Stimulated activated CD8-positive, alpha-beta memory T cell treated with anti-CD3 and anti-CD28 coated beads, Interleukin-4, amount 100 ng/mL, for 1 hour (primary cell): ENCODE measurements around the gene FBLN5.
A peak's percentile ranks its signal among the peaks of the same experiment; 100 is the strongest.
"Not testable (repeated sequence)": the region's sequence is repeated elsewhere in the genome, so short reads cannot be mapped to it uniquely, and the experiment has no call there.

Experiments
- DNase-seq, 2 donors: peaks; one replicate each; pipeline ENCODE4 v3.0.0-alpha.2; 2020; ENCODE audit warnings: low read depth in 2 of 2, low spot score in 1 of 2

The FBLN5 gene

DNA sequence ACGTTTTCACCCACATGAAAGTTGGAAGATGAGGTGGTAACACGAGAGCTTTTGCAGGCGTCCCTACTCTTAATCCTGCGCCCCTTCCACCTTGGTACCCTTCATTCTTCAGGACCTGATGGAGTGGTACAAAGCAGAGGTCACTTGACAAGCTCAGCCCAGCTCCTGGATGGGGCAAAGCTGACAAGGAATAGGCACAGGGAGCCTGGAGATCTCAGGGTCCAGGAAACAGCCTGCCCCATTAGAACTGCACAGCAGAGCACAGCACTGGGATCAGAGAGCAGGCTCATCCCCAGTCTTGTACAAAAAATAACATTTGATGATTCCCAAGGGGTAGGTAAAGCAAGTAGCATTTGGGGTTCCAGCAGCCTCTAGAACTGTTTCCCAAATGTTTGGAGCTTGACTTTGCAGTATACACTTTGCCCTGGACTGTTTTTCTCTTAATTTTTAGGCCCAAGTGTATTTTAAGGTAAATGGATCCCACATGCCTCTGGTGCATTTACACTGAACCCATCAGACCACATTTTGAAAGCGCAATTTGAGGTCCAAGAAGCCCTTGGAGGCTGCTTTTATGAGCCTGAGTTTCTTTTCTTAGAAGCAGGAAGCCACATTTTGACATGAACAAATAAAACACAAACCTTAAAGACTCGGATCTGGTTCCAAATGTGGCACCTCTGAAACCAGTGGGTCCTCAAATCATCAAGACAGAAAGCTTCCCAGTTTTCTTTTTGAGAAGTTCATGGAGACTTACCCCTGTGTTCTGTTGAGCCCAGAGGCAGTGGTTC is 80.8 kb downstream of the FBLN5 start:
- no peak for DNase-seq

DNA sequence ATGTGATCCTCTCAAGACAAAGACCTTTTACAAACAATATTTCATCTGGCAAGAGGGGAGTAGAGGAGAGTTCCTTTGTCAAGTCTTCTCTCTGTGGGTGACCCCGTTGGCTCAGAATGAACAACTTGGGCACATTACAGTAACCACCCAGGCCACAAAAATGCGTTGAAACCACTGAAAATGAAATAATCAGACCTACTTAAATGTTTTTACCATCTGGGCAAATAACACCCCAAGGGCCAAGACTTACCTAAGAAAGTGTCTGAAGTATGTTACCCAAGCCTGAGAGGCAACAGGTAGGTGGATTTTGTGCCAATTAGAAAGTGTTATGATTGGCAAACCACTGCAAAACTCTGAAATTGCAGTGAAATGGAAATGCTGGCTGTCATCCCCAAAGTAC is 81.4 kb downstream of the FBLN5 start:
- no peak for DNase-seq

DNA sequence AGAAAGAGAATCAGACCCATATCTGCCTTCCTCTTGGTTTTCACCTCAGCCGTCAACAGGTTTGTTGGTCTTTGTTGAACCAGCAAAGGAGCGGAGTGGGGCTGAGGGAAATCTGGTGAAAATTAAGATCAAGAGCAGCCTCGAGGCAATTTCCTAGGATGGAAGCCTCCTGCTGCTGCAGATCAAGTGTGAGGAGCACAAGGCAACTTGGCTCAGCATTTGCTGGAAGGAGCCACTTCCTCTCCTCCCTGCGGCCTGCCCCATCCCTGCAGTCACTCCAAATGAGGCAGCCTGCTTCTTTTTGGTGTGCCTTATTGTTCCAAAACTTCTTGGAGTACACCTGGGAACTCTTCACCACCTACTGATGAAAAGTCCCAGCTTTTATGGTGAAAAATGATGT is 85.1 kb downstream of the FBLN5 start:
- no peak for DNase-seq

DNA sequence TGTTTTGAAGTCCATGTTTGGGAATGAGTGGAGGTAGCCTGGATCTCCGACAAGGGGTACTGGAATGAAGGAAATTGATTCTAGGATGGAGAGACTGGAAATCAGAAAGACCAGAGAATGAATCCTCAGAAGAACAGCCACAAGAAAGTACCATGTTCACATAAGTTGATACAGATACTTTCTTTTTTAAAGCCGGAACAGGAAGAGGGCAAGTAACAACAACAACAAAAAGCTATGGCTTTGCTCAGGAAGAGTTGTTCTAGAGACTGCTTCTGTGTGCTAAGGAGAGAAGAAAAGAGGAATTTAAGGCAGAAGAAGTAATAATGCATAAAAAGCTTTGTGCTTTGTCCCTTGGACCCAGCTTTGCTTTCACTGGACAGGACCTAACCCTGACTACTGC is 86.4 kb downstream of the FBLN5 start:
- no peak for DNase-seq

DNA sequence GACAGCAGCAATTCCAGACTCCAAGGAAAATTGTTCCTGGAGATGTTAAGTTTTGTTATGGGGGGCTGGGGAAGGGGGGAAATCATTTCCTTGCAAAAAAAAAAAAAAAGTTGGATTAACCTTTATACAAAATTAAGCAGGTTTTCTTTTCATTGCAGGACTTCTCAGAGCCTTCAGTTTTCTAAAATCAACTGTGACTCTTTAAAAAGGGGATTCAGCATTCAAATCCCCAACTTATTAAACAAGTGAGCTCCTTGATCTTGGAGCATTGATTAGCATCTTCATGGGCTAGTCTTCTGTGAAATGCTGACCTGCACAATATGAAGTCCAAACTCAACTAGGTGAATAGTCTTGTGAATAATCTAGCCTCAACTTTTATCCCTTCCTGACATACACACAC is 87.3 kb downstream of the FBLN5 start:
- no peak for DNase-seq

DNA sequence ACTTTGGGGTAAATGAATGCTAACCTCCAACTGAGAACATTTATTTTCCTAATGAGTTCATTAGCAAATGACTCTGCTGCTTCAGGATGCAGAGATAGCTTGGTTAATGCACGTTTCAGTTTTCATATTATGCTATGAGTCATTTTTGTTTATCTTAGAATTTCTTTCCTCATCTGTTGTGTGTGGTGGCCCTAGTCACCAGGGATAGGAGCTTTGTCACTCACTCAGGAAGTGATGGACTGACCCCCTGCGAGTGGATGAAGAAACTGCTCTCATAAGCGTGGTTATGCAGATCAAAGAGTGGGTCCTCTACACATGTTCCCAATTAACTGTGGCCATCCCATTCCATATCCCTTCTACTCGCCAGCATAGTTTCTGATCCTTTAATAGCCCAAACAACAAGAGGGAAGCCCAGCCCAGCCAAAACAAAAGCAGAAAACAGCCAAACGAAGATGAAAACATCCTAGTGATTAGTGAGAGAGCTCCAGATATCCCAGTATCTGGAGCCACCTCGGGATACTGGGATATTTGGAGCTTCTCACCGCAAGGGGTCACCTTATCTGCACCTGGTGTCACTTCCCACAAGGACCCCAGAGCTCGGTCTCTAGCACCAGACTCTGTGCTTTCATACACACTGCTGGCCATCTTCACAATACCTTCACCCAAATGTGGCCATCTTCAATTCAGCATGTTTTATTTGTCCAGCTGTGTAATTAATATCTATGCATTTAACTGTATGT is 88.8 kb downstream of the FBLN5 start:
- no peak for DNase-seq

DNA sequence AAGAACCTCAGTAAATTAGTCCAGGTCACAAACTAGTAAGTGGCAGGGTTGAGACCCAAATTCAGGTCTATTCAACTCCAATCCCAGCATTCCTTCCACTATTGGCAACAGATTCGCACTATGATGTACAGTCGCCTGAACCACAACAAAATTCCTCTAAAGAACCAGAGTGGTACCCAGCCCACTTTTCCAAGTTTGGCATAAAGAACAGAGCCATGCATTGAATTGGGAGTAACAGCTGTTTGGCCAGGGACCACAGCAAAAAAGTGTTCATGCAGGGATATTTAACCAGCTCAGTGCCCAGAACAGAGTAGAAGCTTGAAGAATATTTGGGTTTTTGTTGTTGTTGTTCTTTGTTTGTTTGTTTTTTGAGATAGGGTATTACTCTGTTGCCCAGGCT is 89.9 kb downstream of the FBLN5 start:
- DNase-seq: no peak

DNA sequence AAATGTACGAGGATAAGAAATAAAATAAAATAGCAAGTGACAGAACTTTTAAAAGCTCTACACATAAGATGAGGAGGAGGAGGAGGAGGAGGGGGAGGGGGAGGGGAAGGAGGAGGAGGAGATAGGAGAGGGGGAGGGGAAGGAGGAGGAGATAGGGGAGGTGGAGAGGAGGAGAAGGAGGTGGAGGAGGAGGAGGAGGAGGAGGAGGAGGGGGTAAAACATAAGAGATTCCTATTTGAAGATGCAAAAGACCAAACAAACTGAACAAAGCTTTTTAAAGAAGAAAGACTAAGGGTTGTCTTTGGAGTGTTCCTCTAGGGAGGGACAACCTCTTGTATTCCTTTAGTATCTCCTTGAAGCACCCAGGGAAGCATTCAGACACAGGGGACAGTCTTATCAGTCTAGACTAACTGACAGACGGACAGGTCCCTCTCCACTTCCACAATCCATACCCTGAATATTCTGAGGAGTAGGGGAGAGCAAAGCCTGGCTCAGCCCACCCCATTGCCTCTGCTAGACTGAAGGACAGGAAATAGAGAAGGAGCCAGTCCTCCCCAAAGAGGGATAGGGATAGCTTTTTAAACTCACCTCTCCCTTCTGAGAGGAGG is 93.1 kb downstream of the FBLN5 start:
- no peak for DNase-seq

DNA sequence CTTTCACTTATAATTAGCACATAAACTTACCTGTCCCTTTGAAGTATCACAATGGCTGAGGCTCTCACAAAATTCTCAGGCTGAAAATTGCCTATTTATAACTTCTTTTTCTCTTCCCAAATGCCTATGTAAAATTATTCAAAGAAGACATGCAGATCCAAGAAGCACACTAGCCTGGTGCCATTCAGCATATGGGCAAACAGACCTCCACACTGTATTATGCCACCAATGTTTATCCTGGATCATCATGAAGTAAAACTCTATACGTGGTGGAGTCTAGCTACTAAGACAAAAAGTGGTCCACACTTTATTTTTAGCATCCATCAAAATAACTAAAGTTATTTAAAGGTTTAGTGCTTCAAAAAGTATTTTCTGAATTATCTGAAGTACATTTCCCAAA is 95.9 kb downstream of the FBLN5 start:
- no peak for DNase-seq

DNA sequence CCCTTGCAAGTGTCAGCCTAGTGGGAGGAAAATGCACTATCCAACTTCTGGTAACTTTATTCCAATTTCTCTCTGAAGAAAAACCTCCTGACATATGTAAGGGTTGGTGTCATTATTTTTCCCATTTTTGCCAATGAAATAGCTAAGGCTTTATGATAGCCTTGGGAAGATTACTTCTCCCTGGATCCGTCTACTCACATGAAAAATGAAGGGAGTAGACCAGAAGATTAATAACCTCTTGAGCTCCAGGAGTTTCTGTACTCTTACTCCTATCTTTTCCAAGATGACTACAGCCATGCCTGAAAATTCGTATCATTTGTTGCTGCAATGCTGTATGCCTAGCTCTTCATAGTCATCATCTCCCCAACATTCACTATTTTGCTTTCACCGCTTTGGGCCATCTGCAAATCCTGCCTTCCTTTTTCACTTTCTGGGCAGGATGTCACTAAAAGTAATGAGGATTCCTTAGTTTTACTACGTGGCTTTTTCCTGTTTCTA is 98.9 kb downstream of the FBLN5 start:
- no peak for DNase-seq

DNA sequence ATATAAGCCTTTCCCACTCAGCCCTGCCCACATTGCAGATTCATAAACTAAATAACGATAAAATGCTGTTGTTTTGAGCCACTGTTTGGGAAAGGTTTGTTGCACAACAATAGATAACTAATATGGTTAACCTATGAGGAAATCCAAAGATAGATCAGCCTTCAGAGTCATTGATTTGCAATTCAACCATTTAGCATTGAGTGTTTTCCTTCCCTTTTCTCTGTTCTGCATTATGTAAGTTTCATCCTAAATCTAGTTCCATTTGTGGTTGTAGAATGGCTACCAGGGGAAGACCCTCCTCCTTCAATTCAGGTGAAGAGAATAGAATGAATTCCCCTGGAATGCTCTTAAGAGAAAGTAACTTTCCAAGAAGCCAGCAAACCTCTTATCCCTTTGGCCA is 99.8 kb downstream of the FBLN5 start:
- DNase-seq: no peak

DNA sequence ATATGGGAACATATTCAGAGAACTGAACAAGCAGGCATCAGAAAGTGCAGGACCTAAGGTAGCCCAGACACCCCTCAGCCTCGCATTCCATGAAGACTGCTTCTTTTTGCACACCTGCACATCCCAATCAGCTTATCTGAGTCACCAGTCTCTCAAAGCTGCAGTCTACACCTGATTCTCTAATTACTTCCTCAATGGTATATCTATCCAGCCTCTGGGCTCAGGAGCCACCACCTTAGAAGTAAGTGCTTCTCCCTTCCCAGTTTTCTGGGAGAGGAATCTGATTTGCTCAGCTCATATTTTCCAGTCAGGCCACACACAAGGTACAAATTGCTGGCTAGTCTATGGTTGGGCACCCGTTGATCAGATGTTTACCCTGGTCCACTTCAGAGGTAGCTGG is 101.8 kb downstream of the FBLN5 start:
- no peak for DNase-seq

DNA sequence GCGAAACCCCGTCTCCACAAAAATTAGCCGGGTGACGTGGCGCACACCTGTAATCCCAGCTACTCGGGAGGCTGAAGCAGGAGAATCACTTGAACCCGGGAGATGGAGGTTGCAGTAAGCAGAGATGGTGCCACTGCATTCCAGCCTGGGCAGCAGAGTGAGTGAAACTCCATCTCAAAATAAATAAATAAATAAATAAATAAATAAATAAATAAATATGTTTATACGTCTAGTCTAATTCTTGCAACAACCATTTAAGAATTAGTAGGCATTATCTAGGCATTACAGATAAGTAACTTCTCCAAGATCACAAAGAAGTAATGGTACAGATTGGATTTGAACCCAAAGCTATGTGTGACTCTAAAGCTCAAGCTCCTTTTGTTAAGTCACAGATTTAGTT is 102.4 kb downstream of the FBLN5 start:
- DNase-seq: not testable (repeated sequence)

DNA sequence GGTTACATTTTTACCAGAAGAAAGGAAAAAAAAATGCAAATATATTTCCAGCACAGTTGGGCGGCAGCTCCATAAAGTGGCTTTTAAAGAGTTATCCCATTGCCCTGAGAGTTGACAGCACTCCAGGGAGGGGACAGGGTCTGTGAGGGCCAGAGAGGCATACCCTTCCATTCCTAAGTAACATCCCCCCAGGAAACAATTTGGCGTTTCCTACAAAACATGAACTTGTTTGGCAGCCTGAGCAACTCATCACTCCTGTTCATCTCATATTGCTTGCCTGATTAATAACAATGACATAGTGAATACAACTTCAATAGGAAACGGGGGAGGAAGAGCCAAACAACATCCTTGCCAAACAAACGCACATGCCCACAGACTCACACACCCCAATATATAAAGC is 103.5 kb downstream of the FBLN5 start:
- DNase-seq: no peak

DNA sequence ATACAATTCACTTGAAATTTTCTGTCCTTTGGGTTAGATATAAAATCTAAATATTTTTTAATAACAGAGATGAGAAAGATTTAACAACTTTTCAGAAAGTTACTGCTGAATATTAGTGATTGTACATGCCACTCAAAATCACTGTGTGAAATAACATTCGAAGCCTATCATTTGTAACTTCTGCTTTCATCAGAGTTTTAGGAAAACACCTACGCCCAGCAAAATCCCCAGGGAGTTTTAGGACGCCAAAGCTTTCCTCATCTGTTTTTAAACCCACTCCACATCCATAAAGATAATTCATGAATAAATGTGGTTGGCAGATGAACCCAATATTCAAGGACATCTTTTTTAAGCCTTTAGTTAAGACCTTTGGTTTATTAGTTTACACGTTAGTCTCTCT is 104.1 kb downstream of the FBLN5 start:
- no peak for DNase-seq

DNA sequence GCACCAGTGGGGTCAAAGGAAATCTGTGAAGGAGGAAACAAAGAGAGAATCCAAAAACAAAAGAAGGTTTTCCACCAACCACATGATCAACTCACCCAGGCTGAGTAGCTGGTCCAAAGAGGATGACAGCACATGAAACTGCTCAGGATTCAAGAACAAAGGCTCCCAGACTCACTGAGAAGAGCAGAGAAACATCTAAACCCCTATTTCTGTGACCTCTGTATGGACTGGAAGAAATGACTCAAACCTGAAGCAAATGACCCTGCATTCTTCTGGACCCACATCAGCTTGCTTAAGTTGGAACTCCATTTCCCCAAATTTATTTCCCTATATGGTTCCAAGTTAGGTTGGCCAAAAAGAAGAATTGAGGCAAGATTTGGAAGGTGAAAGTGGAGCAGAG is 106.4 kb downstream of the FBLN5 start:
- DNase-seq: no peak

DNA sequence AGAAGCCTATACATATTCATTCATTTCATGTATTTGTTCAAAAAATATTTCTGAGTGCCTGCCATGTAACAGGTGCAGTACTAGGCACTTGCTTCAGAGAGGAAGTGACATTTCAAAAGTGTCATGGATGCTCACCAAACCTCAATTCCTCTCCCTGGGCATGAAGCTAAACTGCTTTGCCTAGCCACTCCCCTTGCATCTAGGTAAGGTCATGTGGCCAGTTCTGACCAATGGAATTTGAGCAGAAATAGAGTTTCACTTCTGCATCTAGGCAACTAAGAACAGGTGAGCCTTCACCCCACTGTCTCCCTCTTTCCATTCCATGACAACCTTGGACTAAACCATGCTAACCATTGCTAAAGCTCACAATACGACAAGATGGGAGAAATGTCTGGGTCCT is 107.7 kb downstream of the FBLN5 start:
- DNase-seq: no peak

DNA sequence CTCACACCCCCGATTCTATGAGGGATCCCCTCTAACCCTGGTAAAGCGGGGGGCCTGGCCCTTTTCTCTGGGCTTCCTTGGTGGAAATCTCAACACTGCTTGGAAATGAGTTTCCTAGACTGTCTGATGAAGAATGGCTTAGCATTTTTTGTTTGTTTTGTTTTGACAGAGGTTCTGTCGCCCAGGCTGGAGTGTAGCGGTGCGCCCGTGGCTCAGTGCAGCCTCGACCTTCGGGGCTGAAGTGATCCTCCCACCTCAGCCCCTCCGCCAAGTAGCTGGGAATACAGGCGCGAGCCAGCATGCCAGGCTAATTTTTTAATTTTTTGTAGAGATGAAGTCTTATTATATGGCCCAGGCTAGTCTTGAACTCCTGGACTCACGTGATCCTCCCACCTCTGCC is 110.4 kb downstream of the FBLN5 start:
- DNase-seq: no peak

DNA sequence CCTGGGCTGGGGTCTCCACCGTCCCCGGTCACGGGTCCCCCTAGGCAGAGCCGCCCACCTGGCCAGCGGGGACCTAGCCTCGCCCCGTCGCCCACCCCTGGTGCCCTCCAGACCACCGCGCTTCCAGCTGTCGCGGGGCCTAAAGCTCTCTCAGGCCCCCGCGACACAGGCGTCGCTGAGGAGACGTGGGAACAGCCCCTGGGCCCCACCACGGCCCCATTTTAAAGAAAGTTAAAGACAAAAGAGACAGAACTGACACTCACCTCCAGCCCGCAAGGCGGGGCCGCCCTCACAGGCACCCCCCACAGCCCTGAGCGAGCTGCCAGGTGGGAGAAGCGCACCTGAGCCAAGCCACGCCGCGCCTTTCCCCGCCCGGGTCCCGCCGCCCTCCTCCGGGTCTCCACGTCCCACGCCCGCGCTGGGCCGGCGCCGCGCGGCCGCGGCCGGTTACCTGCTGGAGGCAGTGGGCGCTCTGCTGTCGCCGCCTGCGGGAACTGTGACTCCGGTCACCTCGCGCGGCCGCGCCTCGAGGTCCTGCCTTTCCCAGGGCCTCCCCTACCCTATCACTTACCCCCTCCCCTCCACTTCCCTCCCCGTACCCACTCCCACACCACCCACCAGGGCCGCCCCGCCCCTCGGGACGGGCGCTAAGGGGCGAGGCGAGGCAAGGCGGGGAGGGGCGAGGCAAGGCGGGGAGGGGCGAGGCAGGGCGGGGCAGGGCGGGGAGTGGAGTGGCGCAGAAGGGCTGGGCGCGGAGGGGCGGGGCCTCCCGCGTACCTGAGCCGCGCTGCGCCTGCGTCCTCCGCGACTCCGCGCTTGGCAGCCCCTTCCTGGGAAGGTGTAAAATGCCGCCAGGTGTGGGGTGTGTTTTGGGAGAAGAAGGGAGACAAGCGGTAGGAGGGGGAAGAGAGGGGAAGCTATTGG is 111.3 kb downstream of the FBLN5 start:
- peak; percentile 44 to 83 for DNase-seq

DNA sequence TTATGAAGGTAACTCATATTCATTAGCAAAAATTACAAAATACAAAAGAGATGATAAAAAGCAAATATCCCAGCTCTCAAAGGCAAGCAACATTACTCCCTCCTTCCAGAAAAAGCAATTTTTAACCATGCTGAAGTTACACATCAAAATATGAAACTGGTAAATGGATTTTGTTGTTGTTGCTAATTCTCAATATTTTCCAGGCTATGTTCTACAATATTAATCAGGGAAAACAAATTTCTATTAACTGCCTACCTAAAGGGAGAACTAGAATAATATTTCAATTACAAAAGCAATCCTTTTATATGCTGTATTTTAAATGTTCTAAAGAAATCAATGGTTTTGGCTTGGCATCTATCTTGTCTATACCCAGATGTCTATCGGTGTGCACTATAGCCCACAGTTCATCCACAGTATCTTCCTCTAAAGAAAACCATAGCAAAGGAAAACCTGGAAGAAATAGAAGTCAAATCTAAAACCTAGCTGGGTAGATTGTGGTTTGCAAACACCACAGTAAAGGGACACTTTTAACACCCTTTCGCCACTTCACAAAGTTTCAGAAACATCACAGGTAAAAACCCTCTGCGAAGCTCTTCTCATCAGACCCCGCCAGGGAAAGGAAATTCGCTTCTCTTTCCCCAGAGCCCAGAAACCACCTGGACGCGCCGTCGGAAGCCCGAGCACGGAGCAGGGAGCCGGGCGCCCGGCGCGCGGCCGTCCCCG is 112.1 kb downstream of the FBLN5 start:
- DNase-seq: no peak

DNA sequence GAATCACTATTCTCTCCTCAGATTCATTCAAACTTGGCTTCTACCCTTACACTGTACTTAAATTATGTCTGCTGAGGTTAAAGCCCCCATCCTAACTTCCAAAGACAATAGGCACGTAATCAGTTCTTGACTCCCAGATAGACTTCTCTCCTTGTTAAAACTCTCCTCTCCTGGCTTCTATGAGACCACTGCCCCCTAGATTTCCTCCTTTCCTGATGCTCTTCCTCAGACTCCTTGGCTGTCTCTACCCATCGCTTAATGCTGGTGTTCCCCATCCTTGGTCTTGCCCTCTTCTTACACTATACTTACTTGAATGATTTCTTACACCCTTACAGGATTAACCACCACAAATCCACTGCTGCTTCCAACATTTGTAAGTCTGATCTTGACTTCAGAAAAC is 112.9 kb downstream of the FBLN5 start:
- no peak for DNase-seq
